HL-60 (cell line): ENCODE data around the gene NIPA2.

Experiments used
- DNase-seq, 2 experiments: peaks; one replicate each; pipeline ENCODE4 v3.0.0-alpha.2; 2010 to 2020; ENCODE audit warnings: low read depth in 1 of 2, low spot score in 1 of 2
- H3K27ac ChIP-seq: fragments of 250-450 bp; sonication (Bioruptor Pico); replicated peaks from 2 replicates; pipeline ENCODE4 v1.5.1; 2020; ENCODE audit warnings: mild to moderate bottlenecking, moderate library complexity
- H3K27me3 ChIP-seq: fragments of 250-450 bp; sonication (Bioruptor Pico); 2 replicates; pipeline ENCODE4 v1.5.1; 2021; ENCODE audit warnings: mild to moderate bottlenecking, moderate library complexity; ENCODE audit not compliant: insufficient read depth, poor library complexity, severe bottlenecking
- H3K4me3 ChIP-seq: replicated peaks from 2 replicates; pipeline ENCODE4 v1.5.1; 2011; ENCODE audit warnings: mild to moderate bottlenecking, control low read depth, low read length; ENCODE audit not compliant: insufficient read depth
- CTCF ChIP-seq: IDR thresholded peaks from one replicate; pipeline ENCODE4 v1.5.1; 2011; ENCODE audit warnings: low read length, control low read depth, inconsistent platforms; ENCODE audit not compliant: insufficient read depth
- GABPA ChIP-seq: IDR thresholded peaks from 2 replicates; pipeline ENCODE4 v1.6.1; 2012; ENCODE audit warnings: low read depth
- POLR2AphosphoS5 ChIP-seq: IDR thresholded peaks from 2 replicates; pipeline ENCODE4 v1.6.1; 2012; ENCODE audit warnings: low read depth
- SPI1 ChIP-seq: IDR thresholded peaks from 2 replicates; pipeline ENCODE4 v1.6.1; 2012; ENCODE audit warnings: low read depth, mild to moderate bottlenecking, borderline replicate concordance
- TF ChIP-seq, protein P1 (sequence below): IDR thresholded peaks from 2 replicates; pipeline ENCODE4 v1.6.1; 2012; ENCODE audit warnings: low read depth; ENCODE audit not compliant: insufficient replicate concordance

NIPA2 gene

GRCh38 chr15:22881739-22882440 lies 43.4 kb downstream of the NIPA2 start:
- DNase-seq: no peak
- H3K27ac ChIP-seq: no peak overlapping the region
- TF ChIP-seq GABPA (no peak), CTCF (no peak), POLR2AphosphoS5 (no peak), SPI1 (no peak)
- TF ChIP-seq, protein P1, sequence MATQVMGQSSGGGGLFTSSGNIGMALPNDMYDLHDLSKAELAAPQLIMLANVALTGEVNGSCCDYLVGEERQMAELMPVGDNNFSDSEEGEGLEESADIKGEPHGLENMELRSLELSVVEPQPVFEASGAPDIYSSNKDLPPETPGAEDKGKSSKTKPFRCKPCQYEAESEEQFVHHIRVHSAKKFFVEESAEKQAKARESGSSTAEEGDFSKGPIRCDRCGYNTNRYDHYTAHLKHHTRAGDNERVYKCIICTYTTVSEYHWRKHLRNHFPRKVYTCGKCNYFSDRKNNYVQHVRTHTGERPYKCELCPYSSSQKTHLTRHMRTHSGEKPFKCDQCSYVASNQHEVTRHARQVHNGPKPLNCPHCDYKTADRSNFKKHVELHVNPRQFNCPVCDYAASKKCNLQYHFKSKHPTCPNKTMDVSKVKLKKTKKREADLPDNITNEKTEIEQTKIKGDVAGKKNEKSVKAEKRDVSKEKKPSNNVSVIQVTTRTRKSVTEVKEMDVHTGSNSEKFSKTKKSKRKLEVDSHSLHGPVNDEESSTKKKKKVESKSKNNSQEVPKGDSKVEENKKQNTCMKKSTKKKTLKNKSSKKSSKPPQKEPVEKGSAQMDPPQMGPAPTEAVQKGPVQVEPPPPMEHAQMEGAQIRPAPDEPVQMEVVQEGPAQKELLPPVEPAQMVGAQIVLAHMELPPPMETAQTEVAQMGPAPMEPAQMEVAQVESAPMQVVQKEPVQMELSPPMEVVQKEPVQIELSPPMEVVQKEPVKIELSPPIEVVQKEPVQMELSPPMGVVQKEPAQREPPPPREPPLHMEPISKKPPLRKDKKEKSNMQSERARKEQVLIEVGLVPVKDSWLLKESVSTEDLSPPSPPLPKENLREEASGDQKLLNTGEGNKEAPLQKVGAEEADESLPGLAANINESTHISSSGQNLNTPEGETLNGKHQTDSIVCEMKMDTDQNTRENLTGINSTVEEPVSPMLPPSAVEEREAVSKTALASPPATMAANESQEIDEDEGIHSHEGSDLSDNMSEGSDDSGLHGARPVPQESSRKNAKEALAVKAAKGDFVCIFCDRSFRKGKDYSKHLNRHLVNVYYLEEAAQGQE: no peak
- H3K27me3 ChIP-seq: no peaks in the 10 kb centered on the region
- no peak overlapping the region for H3K4me3 ChIP-seq

- TF ChIP-seq, protein P1: no peak
- TF ChIP-seq POLR2AphosphoS5: no peak
- no peak for TF ChIP-seq GABPA
- no peak for TF ChIP-seq SPI1
- TF ChIP-seq CTCF: no peak
- H3K27ac ChIP-seq: no peak overlapping the region
- H3K27me3 ChIP-seq: no peaks in the 10 kb centered on the region
- H3K4me3 ChIP-seq: no peak overlapping the region
- no peak for DNase-seq
Observed at GRCh38 chr15:22883196-22883595, 44.7 kb downstream of the NIPA2 start.

- no peak overlapping the region for H3K27ac ChIP-seq
- TF ChIP-seq POLR2AphosphoS5: no peak
- TF ChIP-seq SPI1: no peak
- TF ChIP-seq, protein P1: no peak
- TF ChIP-seq GABPA: no peak
- TF ChIP-seq CTCF: no peak
- H3K27me3 ChIP-seq: no peaks in the 10 kb centered on the region
- no peak overlapping the region for H3K4me3 ChIP-seq
- DNase-seq: no peak
Observed at GRCh38 chr15:22884344-22884743, 45.9 kb downstream of the NIPA2 start.
